ENCODE data around the gene CCDC88C. TPM values are rescaled to one million over a fixed set of nuclear protein-coding genes. Genes with fewer than 3 reads are reported as not detected.
"Not testable (repeated sequence)": the region's sequence is repeated elsewhere in the genome, so short reads cannot be mapped to it uniquely, and the experiment has no call there.

Gene CCDC88C
- total and polyA plus RNA-seq, 2 experiments from 2014 or later, result 23.6 to 60.7 TPM

DNA sequence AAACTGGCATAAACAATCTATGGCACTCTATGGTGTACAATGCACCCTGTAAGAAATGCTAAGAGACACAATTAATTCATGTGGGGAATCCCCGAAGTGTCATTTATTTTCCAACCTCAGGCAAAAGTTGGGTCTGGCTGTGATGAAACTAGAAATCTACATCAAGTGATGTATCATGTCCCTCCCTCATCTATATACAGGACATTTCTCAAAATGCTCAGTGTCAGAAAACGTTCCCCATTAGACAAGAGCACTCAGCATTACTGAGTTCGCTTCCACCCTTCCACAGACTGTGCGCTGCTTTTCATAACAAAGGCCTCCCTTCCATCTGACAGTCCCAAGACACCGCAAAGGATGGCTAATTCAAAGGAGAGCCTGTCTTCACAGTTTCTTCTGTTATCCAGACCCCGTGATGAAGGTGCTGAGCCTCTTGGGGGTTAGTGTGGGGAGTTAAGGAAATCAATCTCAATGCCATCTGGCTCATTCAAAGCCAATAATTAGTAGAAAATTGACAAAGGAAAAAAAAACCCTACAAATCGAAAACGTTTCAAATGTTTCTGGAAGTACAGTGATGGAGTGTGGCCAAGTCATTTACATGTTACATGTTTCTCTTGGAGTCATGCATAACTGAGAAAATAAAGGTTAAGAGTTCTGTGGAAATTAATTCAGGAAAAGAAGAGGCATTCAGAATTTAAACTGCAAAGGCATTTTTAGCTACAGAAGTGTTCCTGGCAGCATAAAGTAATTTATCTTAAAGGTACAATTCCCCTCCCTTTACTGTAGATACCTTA, 7.5 kb downstream of the CCDC88C start (continued):
- TF ChIP-seq, protein P1, sequence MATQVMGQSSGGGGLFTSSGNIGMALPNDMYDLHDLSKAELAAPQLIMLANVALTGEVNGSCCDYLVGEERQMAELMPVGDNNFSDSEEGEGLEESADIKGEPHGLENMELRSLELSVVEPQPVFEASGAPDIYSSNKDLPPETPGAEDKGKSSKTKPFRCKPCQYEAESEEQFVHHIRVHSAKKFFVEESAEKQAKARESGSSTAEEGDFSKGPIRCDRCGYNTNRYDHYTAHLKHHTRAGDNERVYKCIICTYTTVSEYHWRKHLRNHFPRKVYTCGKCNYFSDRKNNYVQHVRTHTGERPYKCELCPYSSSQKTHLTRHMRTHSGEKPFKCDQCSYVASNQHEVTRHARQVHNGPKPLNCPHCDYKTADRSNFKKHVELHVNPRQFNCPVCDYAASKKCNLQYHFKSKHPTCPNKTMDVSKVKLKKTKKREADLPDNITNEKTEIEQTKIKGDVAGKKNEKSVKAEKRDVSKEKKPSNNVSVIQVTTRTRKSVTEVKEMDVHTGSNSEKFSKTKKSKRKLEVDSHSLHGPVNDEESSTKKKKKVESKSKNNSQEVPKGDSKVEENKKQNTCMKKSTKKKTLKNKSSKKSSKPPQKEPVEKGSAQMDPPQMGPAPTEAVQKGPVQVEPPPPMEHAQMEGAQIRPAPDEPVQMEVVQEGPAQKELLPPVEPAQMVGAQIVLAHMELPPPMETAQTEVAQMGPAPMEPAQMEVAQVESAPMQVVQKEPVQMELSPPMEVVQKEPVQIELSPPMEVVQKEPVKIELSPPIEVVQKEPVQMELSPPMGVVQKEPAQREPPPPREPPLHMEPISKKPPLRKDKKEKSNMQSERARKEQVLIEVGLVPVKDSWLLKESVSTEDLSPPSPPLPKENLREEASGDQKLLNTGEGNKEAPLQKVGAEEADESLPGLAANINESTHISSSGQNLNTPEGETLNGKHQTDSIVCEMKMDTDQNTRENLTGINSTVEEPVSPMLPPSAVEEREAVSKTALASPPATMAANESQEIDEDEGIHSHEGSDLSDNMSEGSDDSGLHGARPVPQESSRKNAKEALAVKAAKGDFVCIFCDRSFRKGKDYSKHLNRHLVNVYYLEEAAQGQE (IDR thresholded peaks at IDR 0.05; ENCODE audit: unreplicated experiment), result no peak
- TF ChIP-seq CREB1 (CRISPR knock-in tag; IDR thresholded peaks at IDR 0.05; ENCODE audit: low read depth) (no peak), STAT1 (IDR thresholded peaks at IDR 0.05; ENCODE audit: unreplicated experiment) (no peak), JUNB (IDR thresholded peaks at IDR 0.05; ENCODE audit: unreplicated experiment) (no peak), POLR2AphosphoS5 (IDR thresholded peaks at IDR 0.05; ENCODE audit: low read depth) (no peak), EZH2 (IDR thresholded peaks at IDR 0.05; ENCODE audit: low read depth, unreplicated experiment) (no peak), ZNF331 (CRISPR knock-in tag; IDR thresholded peaks at IDR 0.05; ENCODE audit: low read depth) (no peak), NANOG (IDR thresholded peaks at IDR 0.05; ENCODE audit: borderline replicate concordance) (no peak), ZNF114 (CRISPR knock-in tag; IDR thresholded peaks at IDR 0.05) (no peak)
- TF ChIP-seq, protein P2, sequence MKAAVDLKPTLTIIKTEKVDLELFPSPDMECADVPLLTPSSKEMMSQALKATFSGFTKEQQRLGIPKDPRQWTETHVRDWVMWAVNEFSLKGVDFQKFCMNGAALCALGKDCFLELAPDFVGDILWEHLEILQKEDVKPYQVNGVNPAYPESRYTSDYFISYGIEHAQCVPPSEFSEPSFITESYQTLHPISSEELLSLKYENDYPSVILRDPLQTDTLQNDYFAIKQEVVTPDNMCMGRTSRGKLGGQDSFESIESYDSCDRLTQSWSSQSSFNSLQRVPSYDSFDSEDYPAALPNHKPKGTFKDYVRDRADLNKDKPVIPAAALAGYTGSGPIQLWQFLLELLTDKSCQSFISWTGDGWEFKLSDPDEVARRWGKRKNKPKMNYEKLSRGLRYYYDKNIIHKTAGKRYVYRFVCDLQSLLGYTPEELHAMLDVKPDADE (IDR thresholded peaks at IDR 0.05), result no peak

DNA sequence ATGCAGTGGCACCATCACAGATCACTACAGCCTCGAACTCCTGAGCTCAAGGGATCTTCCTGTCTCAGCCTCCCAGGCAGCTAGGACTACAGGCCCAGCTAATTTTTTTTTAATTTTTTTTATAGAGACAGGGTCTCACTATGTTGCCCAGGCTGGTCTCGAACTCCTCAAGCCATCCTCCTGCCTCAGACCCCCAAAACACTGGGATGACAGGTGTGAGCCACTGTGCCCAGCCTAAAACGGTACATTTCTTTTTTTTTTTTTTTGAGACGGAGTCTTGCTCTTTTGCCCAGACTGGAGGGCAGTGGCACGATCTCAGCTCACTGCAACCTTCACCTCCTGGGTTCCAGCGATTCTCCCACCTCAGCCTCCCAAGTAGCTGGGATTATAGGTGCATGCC, 8.4 kb downstream of the CCDC88C start:
- peaks cover 37% of the 10 kb centered on the region for H3K4me1 Mint-ChIP-seq

More for the DNA sequence above, 8.4 kb downstream of the CCDC88C start:
- peaks cover 18% of the 10 kb centered on the region for H3K4me1 ChIP-seq (ENCODE audit: insufficient read depth)
- H3K27ac ChIP-seq (ENCODE audit: low read depth); H3K9me3 Mint-ChIP-seq; ATAC-seq; H3K27me3 ChIP-seq (ENCODE audit: insufficient read depth); DNase-seq (ENCODE audit: low spot score); H3K36me3 ChIP-seq (ENCODE audit: insufficient read depth); H3K27ac Mint-ChIP-seq; H3K4me3 ChIP-seq; H3K4me2 ChIP-seq; H2AFZ ChIP-seq; H3F3A ChIP-seq (replicated peaks; ENCODE audit: low read depth); H3K9me2 ChIP-seq (ENCODE audit: insufficient read depth); H3K4me3 Mint-ChIP-seq; H3K27me3 Mint-ChIP-seq (ENCODE audit: insufficient read depth, low read depth, poor library complexity): not testable (repeated sequence)
- H4K20me1 ChIP-seq (replicated peaks; ENCODE audit: insufficient read depth), result peaks cover 32% of the 10 kb centered on the region
- peaks cover 92% of the 10 kb centered on the region for H3K79me2 ChIP-seq (replicated peaks; ENCODE audit: insufficient read depth)
- peaks cover 43% of the 10 kb centered on the region for H3K36me3 Mint-ChIP-seq (ENCODE audit: low read depth)
